ENCODE measurements around the gene MRPL36. TPM values are rescaled to one million over a fixed set of nuclear protein-coding genes. Genes with fewer than 3 reads are reported as not detected.

The MRPL36 gene
- total and polyA plus RNA-seq, 4 donors: 22.3 to 106 (median 56.3) TPM

GRCh38 chr5:1761453-1761755 lies 38.2 kb downstream of the MRPL36 start:
- no peak for TF ChIP-seq MAX (IDR thresholded peaks at IDR 0.05)
- TF ChIP-seq REST (IDR thresholded peaks at IDR 0.05): no peak
- TF ChIP-seq YY1 (IDR thresholded peaks at IDR 0.05): no peak
- TF ChIP-seq NR2F2 (IDR thresholded peaks at IDR 0.05): no peak
- no peak for TF ChIP-seq TAF1 (conservative IDR thresholded peaks at IDR 0.05)
- TF ChIP-seq ZBTB33 (IDR thresholded peaks at IDR 0.05): no peak
- no peak for TF ChIP-seq GABPA (IDR thresholded peaks at IDR 0.05 in 1 of 2, conservative IDR thresholded peaks at IDR 0.05 in 1 of 2)
- no peak for DNase-seq (ENCODE audit: low spot score)
- Histone ChIP-seq H3K27me3 (ENCODE audit: control insufficient read depth in 4 of 4, insufficient read depth in 4 of 4, low read length in 3 of 4) (peaks cover 0 to 2% (median 0%) of the 10 kb centered on the region in 4 donors), H3K4me3 (ENCODE audit: low read depth in 1 of 3, low read length in 3 of 3) (no peak overlapping the region), H3K36me3 (ENCODE audit: control insufficient read depth in 4 of 4, insufficient read depth in 3 of 4, low read depth in 1 of 4, low read length in 3 of 4) (no peaks in the 10 kb centered on the region), H3K4me1 (ENCODE audit: control insufficient read depth in 4 of 4, insufficient read depth in 4 of 4, low read length in 3 of 4) (no peaks in the 10 kb centered on the region), H3K9ac (ENCODE audit: low read depth in 1 of 2, low read length in 2 of 2) (no peak overlapping the region), H3K27ac (ENCODE audit: low read depth in 1 of 2, low read length in 2 of 2) (no peak overlapping the region), H3K9me3 (ENCODE audit: control insufficient read depth in 4 of 4, low read length in 3 of 4) (peaks cover 0 to 3% (median 2%) of the 10 kb centered on the region in 4 donors)
- 76% methylated on average over 11 of the region's 11 CpGs for WGBS

- 74% methylated on average over 28 of the region's 28 CpGs for whole genome bisulfite sequencing
- Histone ChIP-seq H3K9ac (ENCODE audit: low read depth in 1 of 2, low read length in 2 of 2) (no peak overlapping the region), H3K9me3 (ENCODE audit: control insufficient read depth in 4 of 4, low read length in 3 of 4) (peaks cover 0 to 3% (median 2%) of the 10 kb centered on the region in 4 donors), H3K4me3 (ENCODE audit: low read depth in 1 of 3, low read length in 3 of 3) (no peak overlapping the region), H3K27me3 (ENCODE audit: control insufficient read depth in 4 of 4, insufficient read depth in 4 of 4, low read length in 3 of 4) (peaks cover 0 to 2% (median 0%) of the 10 kb centered on the region in 4 donors), H3K4me1 (ENCODE audit: control insufficient read depth in 4 of 4, insufficient read depth in 4 of 4, low read length in 3 of 4) (no peaks in the 10 kb centered on the region), H3K36me3 (ENCODE audit: control insufficient read depth in 4 of 4, insufficient read depth in 3 of 4, low read depth in 1 of 4, low read length in 3 of 4) (no peaks in the 10 kb centered on the region), H3K27ac (ENCODE audit: low read depth in 1 of 2, low read length in 2 of 2) (no peak overlapping the region)
- no peak for DNase-seq (ENCODE audit: low spot score)
- TF ChIP-seq JUND (IDR thresholded peaks at IDR 0.05) (no peak), SP1 (IDR thresholded peaks at IDR 0.05) (no peak), TAF1 (conservative IDR thresholded peaks at IDR 0.05) (no peak), EGR1 (IDR thresholded peaks at IDR 0.05; ENCODE audit: low read depth in 2 of 2) (no peak), HNF4G (IDR thresholded peaks at IDR 0.05) (no peak), CTCF (IDR thresholded peaks at IDR 0.05; ENCODE audit: low read depth, low read length, missing input control) (no peak)
Measured at GRCh38 chr5:1760656-1761452, 38.8 kb downstream of the MRPL36 start.
